HCT116 (cell line): ENCODE measurements around the gene EMC10. TPM values are rescaled to one million over a fixed set of nuclear protein-coding genes. Genes with fewer than 3 reads are reported as not detected.

Experiments used
- ATAC-seq: fragments of 200-7000 bp; cut with Tn5 transposase; 2 replicates; pipeline ENCODE4 v1.9.1; 2020; ENCODE audit warnings: mild to moderate bottlenecking, moderate library complexity
- BruUV-seq: library from RNA; stranded (reverse); fragments of 400-500 nt; replicated peaks from 2 replicates; lab custom pipeline; 2021; lab: Mats Ljungman, UMichigan
- CTCF ChIA-PET: fragments of 300-600 bp; sonication (Branson Sonifier 250); formaldehyde crosslinking; loops from one replicate; lab custom pipeline; 2021; ENCODE audit warnings: antibody characterized with exemption; lab: Charles Lee
- POLR2A ChIA-PET: fragments of 300-600, 350-600 bp; sonication (Branson Sonifier 250); formaldehyde crosslinking; loops from one replicate; lab custom pipeline; 2021; ENCODE audit warnings: antibody characterized with exemption; lab: Charles Lee
- RAD21 ChIA-PET, 2 experiments: fragments of 300-600 bp; sonication (Branson Sonifier 250); formaldehyde crosslinking; loops; one replicate each; lab custom pipeline; 2023; ENCODE audit warnings: low total read pairs in 2 of 2; ENCODE audit not compliant: uncharacterized antibody in 2 of 2, unreplicated experiment in 2 of 2, low non-redundant PET in 1 of 2; lab: Charles Lee
- DNase-seq: peaks from one replicate; pipeline ENCODE4 v3.0.0-alpha.2; 2010; ENCODE audit warnings: low read depth, low spot score
- H2AFZ ChIP-seq: fragments of 200-600 bp; shearing (Covaris generic), sonication (generic); 2 replicates; pipeline ENCODE4 v1.6.1; 2017; ENCODE audit warnings: low read depth, mixed run types, mixed read lengths, antibody characterized with exemption, low read length; ENCODE audit not compliant: poor library complexity, severe bottlenecking
- H3K27ac ChIP-seq: 2 replicates; pipeline ENCODE4 v1.5.1; 2012; ENCODE audit warnings: low read depth, low read length
- H3K27me3 ChIP-seq: fragments of 200-600 bp; sonication (generic); 2 replicates; pipeline ENCODE4 v1.6.1; 2016; ENCODE audit warnings: mixed run types, low read length, mixed read lengths; ENCODE audit not compliant: insufficient read depth
- H3K36me3 ChIP-seq, 2 experiments: fragments of 200-500 bp in 1 of 2; fragments of 200-600 bp in 1 of 2; sonication (Bioruptor generic) in 1 of 2; sonication (generic) in 1 of 2; 2 replicates each; pipeline versions ENCODE4 v1.5.1 to v1.6.1; 2014 to 2016; ENCODE audit warnings: low read length in 2 of 2, inconsistent platforms in 1 of 2, mixed read lengths in 1 of 2, mixed run types in 1 of 2; ENCODE audit not compliant: insufficient read depth in 2 of 2, control insufficient read depth in 1 of 2
- H3K4me1 ChIP-seq, 2 experiments: fragments of 200-600 bp in 1 of 2; sonication (generic) in 1 of 2; 2 replicates each; pipeline versions ENCODE4 v1.5.1 to v1.6.1; 2012 to 2017; ENCODE audit warnings: low read length in 2 of 2, inconsistent platforms in 1 of 2, mild to moderate bottlenecking in 1 of 2, mixed read lengths in 1 of 2, mixed run types in 1 of 2, moderate library complexity in 1 of 2; ENCODE audit not compliant: insufficient read depth in 2 of 2, control insufficient read depth in 1 of 2
- H3K4me2 ChIP-seq: fragments of 200-600 bp; sonication (generic); 2 replicates; pipeline ENCODE4 v1.6.1; 2017; ENCODE audit warnings: mixed run types, low read length, mixed read lengths
- H3K4me3 ChIP-seq, 2 experiments: fragments of 200-600 bp in 1 of 2; sonication (generic) in 1 of 2; replicated peaks in 1 of 2; 2 replicates each; pipeline ENCODE4 v1.5.1; 2011 to 2016; ENCODE audit warnings: low read length in 2 of 2, control low read depth in 1 of 2, low read depth in 1 of 2, mild to moderate bottlenecking in 1 of 2, mixed read lengths in 1 of 2, mixed run types in 1 of 2
- H3K79me2 ChIP-seq: fragments of 200-600 bp; sonication (generic); 2 replicates; pipeline ENCODE4 v1.6.1; 2017; ENCODE audit warnings: mild to moderate bottlenecking, mixed run types, low read length, moderate library complexity, mixed read lengths; ENCODE audit not compliant: insufficient read depth
- H3K9ac ChIP-seq: fragments of 200-600 bp; sonication (generic); 2 replicates; pipeline ENCODE4 v1.6.1; 2016; ENCODE audit warnings: low read length, mixed read lengths
- H3K9me2 ChIP-seq: fragments of 200-600 bp; sonication (generic), shearing (Covaris generic); 2 replicates; pipeline ENCODE4 v1.6.1; 2017; ENCODE audit warnings: mixed run types, mild to moderate bottlenecking, moderate library complexity; ENCODE audit not compliant: insufficient read depth
- H3K9me3 ChIP-seq, 2 experiments: fragments of 200-500 bp in 1 of 2; fragments of 200-600 bp in 1 of 2; sonication (Bioruptor generic) in 1 of 2; sonication (generic) in 1 of 2; 2 replicates each; pipeline ENCODE4 v1.6.1; 2014 to 2017; ENCODE audit warnings: low read length in 2 of 2, mixed read lengths in 2 of 2, inconsistent platforms in 1 of 2, low read depth in 1 of 2, mild to moderate bottlenecking in 1 of 2, mixed run types in 1 of 2, moderate library complexity in 1 of 2; ENCODE audit not compliant: control insufficient read depth in 1 of 2, insufficient read depth in 1 of 2
- H4K20me1 ChIP-seq: fragments of 200-600 bp; sonication (generic), shearing (Covaris generic); 2 replicates; pipeline ENCODE4 v1.6.1; 2017; ENCODE audit warnings: mixed run types, mild to moderate bottlenecking, moderate library complexity; ENCODE audit not compliant: insufficient read depth
- CEBPB ChIP-seq: IDR thresholded peaks from 2 replicates; pipeline ENCODE4 v1.6.1; 2012; ENCODE audit warnings: low read depth
- CTCF ChIP-seq, 3 experiments: fragments of 200-600 bp in 1 of 3; sonication (generic) in 1 of 3; IDR thresholded peaks in 2 of 3; conservative IDR thresholded peaks in 1 of 3; 2 replicates each; pipeline ENCODE4 v1.5.1; 2012 to 2017; ENCODE audit warnings: low read depth in 2 of 3, low read length in 2 of 3, antibody characterized with exemption in 1 of 3, borderline replicate concordance in 1 of 3, control low read depth in 1 of 3, mild to moderate bottlenecking in 1 of 3, mixed read lengths in 1 of 3, mixed run types in 1 of 3, moderate library complexity in 1 of 3; ENCODE audit not compliant: insufficient read depth in 1 of 3
- EGR1 ChIP-seq: IDR thresholded peaks from 2 replicates; pipeline ENCODE4 v1.6.1; 2012; ENCODE audit warnings: low read depth
- ELF1 ChIP-seq: IDR thresholded peaks from 2 replicates; pipeline ENCODE4 v1.6.1; 2012; ENCODE audit warnings: low read depth, borderline replicate concordance
- EZH2 ChIP-seq: fragments of 200-600 bp; sonication (generic); IDR thresholded peaks from 2 replicates; pipeline ENCODE4 v1.6.1; 2017; ENCODE audit warnings: antibody characterized with exemption, mixed run types
- JUND ChIP-seq: IDR thresholded peaks from 2 replicates; pipeline ENCODE4 v1.6.1; 2012
- POLR2A ChIP-seq: IDR thresholded peaks from 2 replicates; pipeline ENCODE4 v1.7.0; 2011; ENCODE audit warnings: borderline replicate concordance; ENCODE audit not compliant: insufficient read depth, insufficient read length; ENCODE audit errors: extremely low read depth
- POLR2AphosphoS5 ChIP-seq: IDR thresholded peaks from 2 replicates; pipeline ENCODE4 v1.6.1; 2011; ENCODE audit warnings: mild to moderate bottlenecking, low read depth, low read length, moderate library complexity
- REST ChIP-seq: IDR thresholded peaks from 2 replicates; pipeline ENCODE4 v1.6.1; 2012; ENCODE audit warnings: low read depth
- SIN3A ChIP-seq: IDR thresholded peaks from 2 replicates; pipeline ENCODE4 v1.6.1; 2012; ENCODE audit warnings: low read depth
- SP1 ChIP-seq: IDR thresholded peaks from 2 replicates; pipeline ENCODE4 v1.6.1; 2012; ENCODE audit warnings: low read depth
- SRF ChIP-seq: IDR thresholded peaks from 2 replicates; pipeline ENCODE4 v1.6.1; 2012; ENCODE audit warnings: low read depth
- TCF7L2 ChIP-seq: IDR thresholded peaks from 2 replicates; pipeline ENCODE4 v1.7.0; 2011; ENCODE audit warnings: borderline replicate concordance, inconsistent platforms; ENCODE audit not compliant: insufficient read depth, insufficient read length; ENCODE audit errors: extremely low read depth
- ZBTB33 ChIP-seq: IDR thresholded peaks from 2 replicates; pipeline ENCODE4 v1.6.1; 2011; ENCODE audit warnings: mild to moderate bottlenecking, low read length, moderate library complexity; ENCODE audit not compliant: insufficient replicate concordance; ENCODE audit errors: extremely low read depth
- intact Hi-C: fragments of 100-400 bp; cut with micrococcal nuclease; formaldehyde crosslinking; loops from 2 replicates; pipeline ENCODE4 v1.10.0; 2022
- total RNA-seq: library from RNA; stranded (reverse); gene quantifications from one replicate; pipeline ENCODE4 v1.2.1, GENCODE V29; 2021; ENCODE audit not compliant: unreplicated experiment
- TF ChIP-seq, protein P1 (sequence below): IDR thresholded peaks from 2 replicates; pipeline ENCODE4 v1.6.1; 2012

Gene EMC10
- total RNA-seq, 1 experiment from 2014 or later, result 92.4 TPM

DNA sequence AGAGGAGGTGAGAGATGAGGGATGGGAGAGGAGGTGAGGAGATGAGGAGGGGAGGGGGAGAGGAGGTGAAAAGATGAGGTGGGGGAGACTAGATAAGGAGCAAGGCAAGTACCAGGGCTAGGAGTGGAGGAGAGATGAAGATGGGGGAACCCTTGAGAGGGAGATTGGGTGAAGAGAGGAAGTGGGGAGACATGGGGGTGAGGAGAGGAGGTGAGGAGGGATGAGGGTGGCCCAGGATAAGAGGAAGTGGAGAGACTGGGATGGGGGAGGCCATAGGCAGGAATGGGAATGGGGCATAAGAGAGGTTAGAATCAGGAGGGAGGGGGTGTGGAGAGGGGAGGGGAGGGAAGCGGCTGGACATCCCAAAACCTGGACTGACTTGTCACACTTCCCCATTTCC lies 16.7 kb upstream of the EMC10 start:
- DNase-seq, result no peak
- Histone ChIP-seq H2AFZ (no peak overlapping the region), H3K27ac (no peak overlapping the region), H3K4me1 (peaks cover 7 to 26% of the 10 kb centered on the region in 2 experiments), H3K4me3 (no peak overlapping the region), H4K20me1 (no peaks in the 10 kb centered on the region), H3K9me2 (no peaks in the 10 kb centered on the region), H3K4me2 (0 out of 2 replicates have a peak overlapping the region, but pooled peaks have one; percentile 73), H3K27me3 (no peaks in the 10 kb centered on the region)
- RAD21 ChIA-PET, result no interaction called here
- CTCF ChIA-PET, result no interaction called here
- no peak for ATAC-seq
- no TSS peak for BruUV-seq
- intact Hi-C loops, result loop anchor here (2.0 kb wide), 1 partner anchor 103 kb away; no protein-coding TSS in a partner anchor
- POLR2A ChIA-PET, result no interaction called here
- TF ChIP-seq REST (no peak), POLR2AphosphoS5 (no peak), POLR2A (no peak), SIN3A (no peak), EGR1 (no peak), ELF1 (no peak), SRF (no peak), SP1 (no peak), CTCF (IDR thresholded peaks at IDR 0.05 in 2 of 3, conservative IDR thresholded peaks at IDR 0.05 in 1 of 3; ENCODE audit: borderline replicate concordance in 1 of 3, insufficient read depth in 1 of 3, low read depth in 2 of 3, low read length in 2 of 3) (no peak), CEBPB (no peak), ZBTB33 (no peak), EZH2 (no peak), JUND (no peak), TCF7L2 (no peak)
- TF ChIP-seq, protein P1, sequence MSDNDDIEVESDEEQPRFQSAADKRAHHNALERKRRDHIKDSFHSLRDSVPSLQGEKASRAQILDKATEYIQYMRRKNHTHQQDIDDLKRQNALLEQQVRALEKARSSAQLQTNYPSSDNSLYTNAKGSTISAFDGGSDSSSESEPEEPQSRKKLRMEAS, result no peak
- TF ChIP-seq, all 23 proteins: peak for 0
- Histone ChIP-seq H3K79me2 (no peaks in the 10 kb centered on the region), H3K36me3 (no peaks in the 10 kb centered on the region), H3K9ac (no peak overlapping the region), H3K9me3 (no peaks in the 10 kb centered on the region)
